Right lobe of liver (tissue), 4 donors: ENCODE results near the gene HOXA10.

ENCODE experiments used
- POLR2A ChIP-seq: fragments of 450-650 bp; IDR thresholded peaks from one replicate; pipeline ENCODE4 v1.6.1; 2017; ENCODE audit warnings: antibody characterized with exemption, mild to moderate bottlenecking
- TF ChIP-seq, protein P1 (sequence below), 4 donors: fragments of 200-600 bp in 3 of 4; fragments of 450-650 bp in 1 of 4; IDR thresholded peaks; one replicate each; pipeline versions ENCODE4 v1.5.1 to v1.8.0; 2016 to 2022; ENCODE audit warnings: antibody characterized with exemption in 4 of 4, mild to moderate bottlenecking in 2 of 4
- donor health status: DM: no; HTN: no; CAD: no.
- donor health status: DM: no; HTN: no; CAD: no.
- donor health status: DM: no; HTN: yes; CAD: no.

DNA sequence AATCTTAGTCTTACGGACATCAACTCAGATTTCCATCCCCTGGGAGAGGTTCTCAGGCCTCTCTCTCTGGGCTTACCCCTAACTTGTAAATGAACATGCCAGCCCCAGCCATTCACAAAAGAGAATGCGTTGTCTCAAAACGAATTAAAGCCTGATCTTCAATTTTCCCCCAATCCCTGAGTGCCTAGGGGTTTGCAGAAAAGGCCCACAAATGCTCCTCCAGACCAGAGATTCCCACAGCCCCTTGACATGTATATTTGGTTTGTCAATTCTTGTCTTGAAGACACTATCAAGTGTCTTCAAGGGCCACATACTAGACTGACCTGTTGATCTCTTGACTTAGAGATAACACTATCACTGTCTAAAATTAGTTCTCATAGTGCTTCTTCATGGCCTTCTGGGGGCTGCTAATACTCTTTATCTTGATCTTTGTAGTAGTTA, 37.7 kb upstream of the HOXA10 start:
- TF ChIP-seq, protein P1, sequence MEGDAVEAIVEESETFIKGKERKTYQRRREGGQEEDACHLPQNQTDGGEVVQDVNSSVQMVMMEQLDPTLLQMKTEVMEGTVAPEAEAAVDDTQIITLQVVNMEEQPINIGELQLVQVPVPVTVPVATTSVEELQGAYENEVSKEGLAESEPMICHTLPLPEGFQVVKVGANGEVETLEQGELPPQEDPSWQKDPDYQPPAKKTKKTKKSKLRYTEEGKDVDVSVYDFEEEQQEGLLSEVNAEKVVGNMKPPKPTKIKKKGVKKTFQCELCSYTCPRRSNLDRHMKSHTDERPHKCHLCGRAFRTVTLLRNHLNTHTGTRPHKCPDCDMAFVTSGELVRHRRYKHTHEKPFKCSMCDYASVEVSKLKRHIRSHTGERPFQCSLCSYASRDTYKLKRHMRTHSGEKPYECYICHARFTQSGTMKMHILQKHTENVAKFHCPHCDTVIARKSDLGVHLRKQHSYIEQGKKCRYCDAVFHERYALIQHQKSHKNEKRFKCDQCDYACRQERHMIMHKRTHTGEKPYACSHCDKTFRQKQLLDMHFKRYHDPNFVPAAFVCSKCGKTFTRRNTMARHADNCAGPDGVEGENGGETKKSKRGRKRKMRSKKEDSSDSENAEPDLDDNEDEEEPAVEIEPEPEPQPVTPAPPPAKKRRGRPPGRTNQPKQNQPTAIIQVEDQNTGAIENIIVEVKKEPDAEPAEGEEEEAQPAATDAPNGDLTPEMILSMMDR (IDR thresholded peaks at IDR 0.05): no peak
- no peak for TF ChIP-seq POLR2A
